Activated gamma-delta T cell treated with Interleukin-2 at 50 U/mL for 16 hours (primary cell): ENCODE measurements around the gene SNED1.

Experiments used
- DNase-seq: peaks from one replicate; pipeline ENCODE4 v3.0.0-alpha.2; 2020

The SNED1 gene

DNA sequence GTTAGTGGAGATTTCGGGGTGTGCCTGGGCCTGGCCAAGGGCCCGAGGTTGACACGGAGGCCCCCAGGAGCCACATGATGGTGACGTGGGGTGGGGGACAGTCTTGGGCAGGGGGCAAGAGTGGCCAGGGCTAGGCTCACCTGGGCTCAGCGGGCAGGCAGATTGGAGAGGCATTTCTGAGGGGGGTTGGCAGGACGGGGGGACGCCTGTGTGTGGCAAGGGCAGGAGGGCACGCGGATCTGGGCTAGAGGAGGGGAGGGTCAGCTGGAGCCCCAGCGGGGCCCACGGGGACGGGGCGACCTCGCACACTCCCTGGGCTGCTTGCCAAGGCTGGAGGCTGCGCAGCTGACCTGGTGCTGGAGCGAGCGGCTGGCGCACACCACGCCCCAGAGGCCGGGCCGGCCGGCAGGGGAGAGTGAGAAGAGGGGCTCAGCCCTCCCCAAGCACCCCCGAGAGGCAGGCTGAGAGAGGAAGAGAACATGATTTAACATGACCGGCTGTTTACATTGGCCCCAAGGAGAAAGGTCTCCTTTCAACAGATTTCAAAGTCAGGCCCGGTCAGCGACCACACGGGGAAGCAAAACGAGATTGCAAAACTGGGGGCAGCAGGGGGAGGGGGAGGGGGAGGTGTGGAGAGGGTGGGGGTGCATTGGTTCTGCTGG is 38.0 kb upstream of the SNED1 start:
- no peak for DNase-seq

DNA sequence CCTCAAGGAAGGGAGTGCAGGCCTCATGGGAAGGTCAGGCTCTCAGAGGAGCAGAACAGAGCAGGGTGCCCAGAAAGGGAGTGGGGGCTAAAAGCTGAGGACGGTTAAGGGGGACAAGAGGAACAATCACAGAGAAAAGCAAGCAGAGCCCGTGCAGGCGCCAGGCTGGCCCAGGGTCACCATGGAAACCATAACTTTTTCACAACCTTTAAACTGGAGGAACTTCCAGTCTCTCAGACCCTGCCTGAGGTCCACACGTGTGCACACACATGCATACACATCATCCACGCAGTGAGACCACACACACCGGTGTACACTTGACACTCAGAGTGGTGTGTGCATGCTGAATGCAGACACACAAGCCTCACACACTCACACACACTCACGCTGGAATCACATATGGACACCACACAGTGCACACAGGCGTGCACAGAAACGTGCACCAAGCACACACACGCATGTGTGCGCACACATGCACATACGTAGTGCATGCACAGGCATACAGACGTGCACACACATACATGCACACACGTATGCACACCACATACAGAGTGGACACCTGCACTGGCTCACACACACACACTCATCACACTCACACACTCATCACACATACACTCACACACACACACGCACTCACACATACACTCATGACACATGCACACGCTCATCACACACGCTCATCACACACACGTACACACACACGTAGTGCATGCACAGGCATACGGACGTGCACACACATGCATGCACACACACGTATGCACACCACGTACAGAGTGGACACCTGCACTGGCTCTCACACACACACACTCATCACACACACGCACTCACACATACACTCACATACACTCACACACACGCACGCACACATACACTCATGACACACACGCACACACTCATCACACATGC is 37.2 kb upstream of the SNED1 start:
- no peak for DNase-seq

DNA sequence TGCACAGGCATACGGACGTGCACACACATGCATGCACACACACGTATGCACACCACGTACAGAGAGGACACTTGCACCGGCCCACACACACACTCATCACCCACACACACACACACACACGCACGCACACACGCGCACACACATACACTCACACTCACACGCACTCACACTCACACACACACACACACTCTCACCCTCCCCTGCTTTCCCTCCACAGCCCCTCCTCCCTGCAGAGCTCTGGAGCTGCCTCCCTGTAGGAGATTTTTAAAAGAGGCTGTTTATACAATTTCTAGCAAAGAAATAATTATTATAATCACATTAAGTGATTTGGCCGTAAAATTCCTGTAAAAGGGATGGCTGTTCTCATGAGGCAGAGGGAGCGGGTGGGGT is 36.5 kb upstream of the SNED1 start:
- DNase-seq = no peak

DNA sequence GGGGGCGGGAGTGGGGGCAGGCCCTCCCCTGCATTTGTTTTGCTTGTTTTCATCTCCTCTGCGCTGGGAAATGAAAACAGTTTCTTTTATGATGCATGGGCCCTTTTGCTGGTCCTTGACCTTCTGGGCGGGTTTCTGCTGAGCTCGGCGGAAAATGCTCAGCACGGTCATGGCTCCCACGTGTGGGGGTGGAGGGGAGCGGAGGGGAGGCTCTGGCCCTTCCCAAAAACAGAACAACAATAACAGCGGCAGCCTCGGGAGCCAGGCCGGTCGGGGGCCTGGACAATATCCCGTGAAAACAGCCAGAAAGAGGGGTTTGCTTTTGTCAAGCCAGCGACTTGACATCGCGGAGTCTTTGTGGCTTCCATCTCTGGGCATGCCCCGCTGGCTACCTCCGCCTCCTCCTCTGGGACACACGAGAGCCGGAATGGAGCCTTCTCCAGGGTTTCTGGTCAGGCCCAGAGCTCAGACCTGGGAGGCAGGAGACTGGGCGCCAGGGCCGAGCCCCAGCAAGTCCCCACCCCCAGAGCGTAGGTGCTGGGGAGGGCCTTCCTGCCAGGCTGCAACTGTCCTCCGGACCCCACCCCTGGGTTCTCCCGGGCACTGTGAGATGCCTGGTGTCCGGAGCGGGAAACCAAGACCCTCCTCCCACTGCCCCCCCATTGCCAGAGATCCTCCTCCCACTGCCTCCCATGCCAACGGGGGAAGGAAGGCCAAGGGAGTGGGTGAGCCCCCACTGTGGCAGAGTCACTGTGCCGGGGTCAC is 35.9 kb upstream of the SNED1 start:
- DNase-seq = no peak

- DNase-seq = no peak
Measured at GRCh38 chr2:240963065-240963867, 35.2 kb upstream of the SNED1 start.

- no peak for DNase-seq
Measured at GRCh38 chr2:240963868-240964703, 34.3 kb upstream of the SNED1 start.

GRCh38 chr2:240964704-240965295 is 33.6 kb upstream of the SNED1 start:
- DNase-seq = no peak

GRCh38 chr2:240965296-240965904 is 33.0 kb upstream of the SNED1 start:
- no peak for DNase-seq

GRCh38 chr2:240965905-240966456 is 32.4 kb upstream of the SNED1 start:
- no peak for DNase-seq

- DNase-seq = no peak
Measured at GRCh38 chr2:240966457-240966905, 31.9 kb upstream of the SNED1 start.

DNA sequence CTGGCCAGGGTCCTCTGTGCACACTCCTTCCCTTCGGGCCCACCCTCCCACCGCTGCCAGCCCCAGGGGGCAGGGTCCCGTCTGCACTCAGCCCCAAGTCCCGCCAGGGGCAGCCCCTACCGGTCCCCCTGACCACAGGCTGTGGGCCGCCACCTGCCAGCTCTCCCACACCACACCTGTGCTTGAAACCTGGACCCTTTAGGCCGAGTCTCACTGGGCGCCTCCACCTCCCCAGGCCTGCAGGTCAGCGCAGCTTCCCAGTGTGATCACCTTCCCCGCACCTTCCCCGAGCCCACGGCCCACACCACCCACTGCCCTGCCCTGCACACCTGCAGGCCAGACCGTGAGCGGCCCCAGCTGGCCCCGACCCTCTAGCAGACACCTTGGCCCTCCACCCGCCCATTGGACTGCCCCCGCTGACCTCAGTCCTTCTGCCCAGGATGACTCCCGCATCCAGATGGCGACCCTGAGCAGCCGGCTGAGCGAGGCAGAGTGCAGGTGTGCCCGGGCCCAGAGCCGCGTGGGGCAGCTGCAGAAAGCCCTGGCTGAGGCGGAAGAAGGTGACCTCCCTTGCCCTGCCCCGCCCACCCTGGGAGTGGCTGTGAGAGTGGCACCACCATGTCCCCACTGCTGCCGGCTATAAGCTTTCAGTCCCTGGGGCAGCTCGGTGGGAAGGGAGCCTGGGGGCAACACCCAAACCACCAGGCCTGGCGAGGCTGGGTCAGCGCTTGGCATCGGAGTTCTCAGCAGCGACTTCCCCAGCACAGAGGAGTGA is 31.3 kb upstream of the SNED1 start:
- no peak for DNase-seq

DNA sequence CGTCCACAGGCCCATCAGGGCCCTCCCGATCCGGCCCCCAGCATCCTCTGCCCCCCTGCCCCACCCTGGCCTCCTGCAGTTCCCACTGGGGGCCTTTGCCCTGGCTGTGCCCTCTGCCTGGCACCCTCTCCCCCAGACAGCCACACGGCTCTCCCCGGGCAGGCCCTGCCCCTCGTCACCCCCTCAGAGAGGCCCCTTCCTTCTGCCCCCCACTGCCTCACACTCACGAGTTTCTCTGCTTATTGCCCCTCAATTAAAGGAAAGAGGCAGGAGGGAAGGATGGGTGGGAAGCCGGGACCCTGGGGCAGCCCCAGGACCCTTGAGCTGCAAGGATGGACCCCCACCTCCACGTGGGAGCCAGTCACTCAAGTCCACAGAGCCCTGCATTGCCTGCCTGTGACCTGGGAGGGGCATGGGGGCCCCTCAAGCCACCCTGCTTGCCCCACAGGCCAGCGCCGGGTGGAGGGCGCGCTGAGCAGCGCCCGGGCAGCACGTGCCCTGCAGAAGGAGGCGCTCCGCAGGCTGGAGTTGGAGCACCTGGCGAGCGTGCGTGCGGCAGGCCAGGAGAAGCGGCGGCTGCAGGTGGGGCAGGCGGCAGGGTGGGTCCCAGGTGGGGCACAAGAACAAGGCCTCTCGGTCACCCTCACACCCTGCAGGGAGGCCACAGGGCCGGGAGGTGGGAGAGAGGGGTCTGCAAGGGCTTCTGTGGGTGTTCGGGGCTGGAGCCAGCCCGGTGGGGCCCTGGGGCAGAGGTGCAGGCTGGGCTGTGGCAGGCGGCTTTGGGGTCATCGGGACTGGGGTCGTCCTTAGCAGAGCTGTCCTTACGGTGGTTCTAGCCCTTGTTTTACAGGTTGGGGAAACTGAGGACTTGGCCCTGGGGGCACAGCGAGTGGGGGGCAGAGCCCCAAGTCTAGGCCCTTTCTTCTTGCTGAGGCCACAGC is 30.5 kb upstream of the SNED1 start:
- DNase-seq = no peak

DNA sequence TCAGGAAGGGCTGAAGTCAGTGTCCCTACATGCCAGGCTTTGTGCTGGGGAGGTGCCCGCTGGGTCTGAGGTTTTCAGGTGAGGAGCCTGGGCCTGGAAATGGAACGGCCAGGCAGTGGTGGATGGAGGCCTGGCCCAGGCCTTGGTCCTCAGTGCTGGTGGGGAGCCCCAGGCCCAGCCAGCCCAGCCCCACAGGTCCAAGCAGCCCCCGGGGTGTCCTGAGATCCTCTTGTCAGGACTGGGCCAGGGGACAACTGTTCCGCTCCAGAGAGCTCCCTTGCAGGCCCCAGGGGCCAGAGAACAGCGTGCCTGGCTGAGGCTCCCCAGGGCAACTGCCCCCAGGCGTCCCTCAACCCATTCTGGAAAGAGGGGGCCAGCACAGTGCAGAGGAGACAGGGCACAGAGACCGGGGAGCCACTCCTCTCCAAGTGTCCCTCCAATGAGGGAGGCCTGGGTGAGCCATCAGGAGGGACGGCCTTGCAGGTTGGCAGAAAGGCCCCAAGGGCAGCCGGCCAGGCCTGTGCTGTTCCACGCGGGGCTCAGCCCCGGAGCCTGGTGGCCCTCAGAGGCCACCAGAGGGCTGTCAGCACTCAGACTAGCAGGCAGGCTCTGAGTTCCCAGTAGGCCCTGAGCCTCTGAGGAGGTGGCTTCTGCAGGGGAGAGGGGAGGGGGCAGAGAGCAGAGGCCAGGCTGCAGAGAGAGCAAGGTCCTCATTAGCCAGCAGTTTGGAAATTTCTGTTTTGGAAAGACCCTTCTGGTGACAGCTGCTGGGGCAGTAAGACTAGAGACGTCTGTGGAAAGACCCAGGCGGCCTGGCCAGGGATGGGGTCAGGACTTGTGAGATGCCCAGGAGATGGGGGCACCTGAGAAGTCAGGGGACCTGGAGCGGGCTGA is 29.4 kb upstream of the SNED1 start:
- no peak for DNase-seq

GRCh38 chr2:240970104-240970503 is 28.3 kb upstream of the SNED1 start:
- DNase-seq = no peak

DNA sequence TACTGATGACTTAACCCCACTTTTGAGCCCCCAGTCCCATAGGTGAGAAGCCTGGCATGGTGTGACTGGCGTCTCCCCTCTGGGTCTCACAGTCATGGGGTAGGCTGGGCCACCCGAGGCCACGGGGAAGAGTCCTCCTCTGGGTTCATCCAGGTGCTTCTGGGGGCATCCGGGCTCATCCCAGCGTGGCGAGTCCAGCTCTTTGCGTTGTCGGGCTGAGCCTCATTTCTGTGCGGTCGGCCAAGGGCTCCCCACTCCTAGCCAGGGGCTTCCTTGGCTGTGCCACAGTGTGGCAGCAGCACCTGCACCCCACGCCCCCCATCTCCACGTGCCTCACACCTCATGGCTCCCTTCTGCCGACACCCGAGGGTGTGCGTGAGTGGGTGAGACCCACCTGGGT is 27.6 kb upstream of the SNED1 start:
- DNase-seq = no peak

DNA sequence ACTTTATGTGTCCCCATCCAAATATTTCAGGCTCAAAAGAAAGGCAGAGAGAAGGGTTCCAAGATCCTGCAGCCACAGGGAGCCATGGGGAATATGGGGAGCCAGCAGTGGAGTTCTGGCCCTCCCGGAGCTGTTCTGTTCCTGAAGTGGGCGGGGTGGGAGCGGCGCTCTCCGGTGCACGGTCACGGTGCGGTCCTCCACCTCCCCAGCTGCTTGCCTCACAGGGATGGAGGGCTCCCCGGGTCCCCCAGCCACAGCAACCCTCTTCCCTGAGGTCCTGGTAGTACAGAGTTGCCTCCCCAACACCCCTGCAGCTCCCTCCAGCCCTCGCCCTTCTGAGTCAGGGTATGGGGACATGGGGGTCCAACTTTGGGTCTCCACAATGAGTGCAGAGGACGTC is 26.2 kb upstream of the SNED1 start:
- DNase-seq = no peak
